ENCODE data around the gene C6orf136.

GRCh38 chr6:30640481-30640880 lies 6.5 kb upstream of the C6orf136 start:
- no peak for TF ChIP-seq CTCF (IDR thresholded peaks at IDR 0.05)
- TF ChIP-seq POLR2AphosphoS5 (IDR thresholded peaks at IDR 0.05; ENCODE audit: insufficient read depth in 1 of 2, low read depth in 1 of 2) = no peak
- TF ChIP-seq POLR2A (IDR thresholded peaks at IDR 0.05) = no peak

Data from vagina (tissue), 2 donors.